ENCODE data around the gene ZNG1A. TPM values are rescaled to one million over a fixed set of nuclear protein-coding genes. Genes with fewer than 3 reads are reported as not detected.
"Not testable (repeated sequence)": the region's sequence is repeated elsewhere in the genome, so short reads cannot be mapped to it uniquely, and the experiment has no call there.

ZNG1A gene
- total RNA-seq: 23.3 and 25.4 TPM in 2 replicates

GRCh38 chr9:178970-179383 lies at the start of gene ZNG1A:
TSS of gene ZNG1A (minus strand) at chr9:179056. CDS start at chr9:178969, 87 bp downstream.
- intact Hi-C loops (cut with micrococcal nuclease): not testable (repeated sequence)

DNA sequence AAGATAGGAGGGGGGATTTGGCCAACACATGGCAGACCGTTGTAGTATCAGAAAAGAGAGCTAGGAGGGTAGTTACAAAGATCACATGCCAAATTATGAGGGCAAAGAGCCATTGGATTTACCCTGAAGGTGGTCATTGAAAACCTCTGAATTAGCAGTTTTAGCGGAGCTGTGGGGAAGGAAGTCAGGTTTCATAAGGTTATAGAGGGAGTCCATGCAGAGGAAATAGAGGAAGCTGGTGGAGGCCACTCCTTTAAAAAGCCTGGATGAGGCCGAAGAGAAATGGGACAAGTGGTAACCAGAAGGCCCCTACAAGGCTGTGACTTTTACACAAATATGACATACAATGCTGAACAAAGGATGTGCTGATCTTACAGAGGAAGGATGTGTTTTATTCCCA lies 49.0 kb upstream of the ZNG1A start:
- intact Hi-C loops (cut with micrococcal nuclease): no loop called here

GRCh38 chr9:224582-225520 lies 46.0 kb upstream of the ZNG1A start:
- intact Hi-C loops (cut with micrococcal nuclease): no loop called here

DNA sequence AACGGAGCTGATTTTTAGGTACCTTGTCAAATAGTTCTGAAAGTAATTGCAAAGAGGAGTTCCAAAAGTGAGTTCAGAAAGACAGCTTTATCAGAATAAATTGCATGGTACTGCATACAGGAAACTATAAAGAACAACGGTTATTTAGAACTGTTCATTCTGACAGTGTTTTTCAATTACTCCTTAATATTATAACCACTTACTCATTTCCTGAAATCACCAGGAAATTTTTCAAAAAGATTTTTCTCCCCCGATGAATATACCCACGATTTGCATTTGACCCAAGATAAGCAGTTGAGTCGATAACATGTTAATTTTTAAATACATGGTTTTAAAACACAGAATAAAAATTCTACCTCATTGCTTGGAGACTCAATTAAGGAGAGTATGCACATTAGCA lies 45.2 kb upstream of the ZNG1A start:
- intact Hi-C loops (cut with micrococcal nuclease): no loop called here

DNA sequence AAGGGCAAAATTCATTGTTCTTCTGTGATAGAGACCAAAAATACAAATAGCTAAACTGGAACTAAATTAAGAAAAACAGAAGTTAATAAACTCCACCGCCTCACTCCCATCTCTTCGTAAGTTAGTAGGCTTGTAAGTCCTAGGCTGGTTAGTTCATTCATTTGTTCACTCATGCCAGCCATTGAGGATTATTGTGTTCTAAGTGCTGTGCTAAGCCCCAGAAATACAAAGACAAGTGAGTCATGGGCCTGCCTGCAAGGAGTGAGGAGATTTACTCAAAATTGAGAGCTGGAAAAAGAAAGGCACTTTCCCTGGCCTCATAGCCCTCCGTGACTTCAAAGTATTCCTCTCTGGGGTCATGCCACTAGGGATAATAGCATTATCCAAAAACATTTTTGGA lies 44.3 kb upstream of the ZNG1A start:
- intact Hi-C loops (cut with micrococcal nuclease): loop anchor here (2.0 kb wide), 1 partner anchor 50 kb away; no protein-coding TSS in a partner anchor

DNA sequence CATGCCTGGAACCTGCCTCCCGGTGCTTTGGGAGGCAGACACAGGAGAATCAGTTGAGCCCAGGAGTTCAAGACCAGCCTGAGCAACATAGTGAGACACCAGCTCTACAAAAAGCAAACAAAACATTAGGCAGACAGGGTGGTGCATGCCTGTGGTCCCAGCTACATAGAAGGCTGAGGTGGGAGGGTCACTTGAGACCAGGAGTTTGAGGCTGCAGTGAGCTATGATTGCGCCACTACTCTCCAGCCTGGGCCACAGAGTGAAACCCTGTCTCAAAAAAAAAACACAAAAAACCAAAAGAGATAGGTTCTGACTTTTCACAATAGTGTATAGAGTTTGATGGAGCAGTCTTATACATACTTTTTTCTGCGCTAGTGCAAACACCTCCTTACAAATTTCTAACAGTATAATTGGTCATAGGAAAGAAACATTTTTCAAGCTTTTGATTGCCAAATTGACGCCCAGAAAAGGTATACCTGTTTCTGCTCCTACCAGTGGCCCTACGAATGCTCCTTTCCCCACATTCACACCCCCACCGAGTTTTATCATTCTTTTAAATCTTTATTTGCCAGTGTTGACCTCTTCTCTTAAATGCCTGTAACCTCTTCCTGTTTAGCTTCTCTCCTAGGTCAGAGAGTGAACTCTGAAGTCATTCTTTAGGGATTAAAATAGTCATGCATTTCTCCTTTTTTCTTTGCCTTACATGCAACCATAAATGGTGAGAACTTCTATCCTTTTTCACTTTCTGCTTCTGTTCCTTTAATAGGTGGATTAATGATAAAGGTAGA lies 43.3 kb upstream of the ZNG1A start:
- intact Hi-C loops (cut with micrococcal nuclease): loop anchor here (2.0 kb wide), 1 partner anchor 51 kb away; no protein-coding TSS in a partner anchor

- intact Hi-C loops (cut with micrococcal nuclease): loop anchor here (5.0 kb wide), 1 partner anchor 32 kb away; no protein-coding TSS in a partner anchor
These were observed 41.0 kb upstream of the ZNG1A start for GRCh38 chr9:219670-220365.

GRCh38 chr9:219036-219435 lies 40.2 kb upstream of the ZNG1A start:
- intact Hi-C loops (cut with micrococcal nuclease): loop anchor here (5.0 kb wide), 1 partner anchor 33 kb away; no protein-coding TSS in a partner anchor

DNA sequence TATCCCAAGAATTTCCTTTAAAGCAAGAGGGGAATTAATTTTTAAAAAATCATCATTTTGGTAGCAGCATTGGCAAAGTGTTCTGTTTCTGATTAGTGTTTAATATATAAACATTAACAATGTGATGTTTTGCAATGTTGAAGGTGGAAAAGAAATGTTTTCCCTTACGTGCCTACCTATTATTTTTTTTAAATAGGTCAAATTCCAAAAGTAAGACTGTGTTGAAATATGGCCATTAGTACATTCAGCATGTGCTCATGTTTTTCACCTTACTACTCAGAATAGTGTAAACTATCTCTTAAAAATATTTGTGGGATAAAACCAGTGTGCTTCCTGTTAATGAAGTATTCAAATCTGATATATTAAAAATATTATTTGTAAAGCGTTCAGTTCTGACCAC lies 39.1 kb upstream of the ZNG1A start:
- intact Hi-C loops (cut with micrococcal nuclease): loop anchor here (5.0 kb wide), 1 partner anchor 34 kb away; no protein-coding TSS in a partner anchor

GRCh38 chr9:216866-217265 lies 38.0 kb upstream of the ZNG1A start:
- intact Hi-C loops (cut with micrococcal nuclease): loop anchor here (5.0 kb wide), 1 partner anchor 35 kb away; no protein-coding TSS in a partner anchor

DNA sequence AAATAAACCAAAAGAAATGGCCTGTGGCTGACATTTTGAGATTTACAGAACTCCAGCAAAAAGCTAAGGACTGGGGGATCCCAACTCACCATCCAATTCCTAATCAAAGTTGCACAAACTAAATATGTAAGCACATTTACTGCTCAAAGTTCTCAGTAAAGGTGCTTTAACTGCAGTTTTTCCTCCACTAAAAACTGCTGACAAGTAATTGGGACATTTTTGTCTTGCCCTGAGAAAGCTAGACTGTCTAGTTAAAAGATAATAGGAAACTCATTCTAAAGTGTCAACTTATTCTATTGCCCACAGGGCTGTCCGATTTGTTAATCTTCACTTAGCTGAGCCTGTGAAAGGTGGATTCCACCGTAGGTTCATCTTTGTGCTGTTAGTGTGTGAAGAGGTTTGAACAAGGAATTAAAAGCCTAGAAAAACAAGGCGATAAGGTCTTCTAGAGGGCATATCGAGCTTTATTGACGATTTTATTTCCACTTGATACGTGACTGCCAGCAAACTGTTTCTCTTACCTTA lies 36.8 kb upstream of the ZNG1A start:
- intact Hi-C loops (cut with micrococcal nuclease): loop anchor here (1.0 to 5.0 kb wide), 3 partner anchors 37 to 67 kb away; no protein-coding TSS in a partner anchor

DNA sequence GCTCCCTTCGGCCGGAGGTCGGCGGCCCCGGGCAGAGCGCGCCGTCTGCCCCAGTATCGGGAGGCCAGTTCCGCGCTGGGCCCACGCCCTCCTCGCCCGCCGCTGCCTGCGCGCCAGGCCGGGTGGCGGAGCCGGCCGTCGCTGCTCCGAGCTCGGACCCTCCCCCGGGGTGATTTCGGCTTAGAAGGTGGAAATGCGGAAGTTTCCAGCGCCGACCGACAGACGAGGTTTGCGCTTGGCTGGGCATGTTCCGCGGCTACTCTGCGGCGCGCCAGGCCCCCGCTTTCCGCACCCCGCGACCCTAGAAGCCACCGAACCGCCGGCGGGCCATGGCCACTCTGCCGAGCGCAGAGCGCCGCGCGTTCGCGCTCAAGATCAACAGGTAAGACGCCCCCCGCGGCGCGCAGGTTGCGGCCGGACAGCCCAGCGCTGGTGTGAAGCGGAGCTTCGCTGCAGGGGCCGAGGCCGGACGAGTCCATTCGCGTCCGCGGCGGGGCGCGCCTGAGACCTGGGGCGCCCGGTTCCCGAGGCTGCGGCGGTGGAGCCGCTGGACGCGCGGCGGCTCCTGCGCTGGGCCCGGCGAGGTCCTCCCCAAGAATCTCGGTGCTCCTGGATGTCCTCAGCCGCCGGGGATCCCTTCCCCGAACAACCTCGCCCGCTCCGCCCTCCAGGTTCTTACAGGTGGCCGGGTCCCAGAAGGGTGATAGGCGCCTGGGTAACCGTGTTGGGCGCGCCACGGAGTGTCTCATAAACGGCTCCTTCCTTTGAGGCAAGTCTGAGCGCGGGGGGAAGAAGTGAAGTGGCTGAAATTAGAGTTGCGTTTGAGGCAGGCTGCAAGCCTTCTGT lies 36.0 kb upstream of the ZNG1A start, which contains the start of gene DOCK8:
TSS of gene DOCK8 (plus strand) at position 218 of the 846 bp plus-strand sequence. CDS start at position 330, 112 bp downstream.
- intact Hi-C loops (cut with micrococcal nuclease): loop anchor here (1.0 to 5.0 kb wide), 3 partner anchors 37 to 68 kb away; no protein-coding TSS in a partner anchor

DNA sequence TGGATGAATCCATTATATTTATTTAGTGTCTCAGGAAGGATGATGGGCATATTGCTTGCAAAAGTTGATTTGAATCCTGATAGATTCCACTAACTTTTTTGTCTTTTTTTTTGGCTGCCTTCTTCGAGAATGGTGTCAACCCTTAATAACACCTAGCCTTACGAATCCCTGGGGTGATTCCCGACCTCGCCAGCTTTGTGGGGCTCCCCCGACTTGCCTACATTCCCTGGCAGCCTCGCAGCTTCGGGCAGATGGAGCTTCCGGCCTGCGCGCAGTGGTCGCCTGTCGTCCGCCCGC lies 35.4 kb upstream of the ZNG1A start:
- intact Hi-C loops (cut with micrococcal nuclease): loop anchor here (2.0 kb wide), 1 partner anchor 69 kb away; no protein-coding TSS in a partner anchor

GRCh38 chr9:213901-214300 lies 35.0 kb upstream of the ZNG1A start:
- intact Hi-C loops (cut with micrococcal nuclease): loop anchor here (2.0 kb wide), 1 partner anchor 69 kb away; no protein-coding TSS in a partner anchor

DNA sequence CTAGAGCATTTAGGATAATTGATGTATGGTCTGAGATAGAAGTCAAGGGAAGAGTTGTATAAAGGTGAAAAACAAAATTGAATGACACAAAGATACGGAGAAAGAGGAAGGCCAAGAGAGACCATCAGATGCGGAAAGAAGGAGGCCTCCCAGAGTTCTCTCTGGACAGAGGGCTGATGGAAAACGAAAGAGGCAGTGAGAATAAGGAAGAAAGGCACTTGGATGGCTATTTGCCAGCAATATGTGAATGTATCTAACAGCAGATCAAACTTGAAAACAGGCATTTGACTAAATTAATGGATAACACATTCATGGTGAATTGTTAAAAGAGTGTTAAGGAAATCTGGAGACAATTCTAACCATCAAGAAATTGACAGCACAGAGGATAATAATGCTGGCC lies 33.4 kb upstream of the ZNG1A start:
- intact Hi-C loops (cut with micrococcal nuclease): no loop called here

GRCh38 chr9:211557-211956 lies 32.7 kb upstream of the ZNG1A start:
- intact Hi-C loops (cut with micrococcal nuclease): no loop called here

DNA sequence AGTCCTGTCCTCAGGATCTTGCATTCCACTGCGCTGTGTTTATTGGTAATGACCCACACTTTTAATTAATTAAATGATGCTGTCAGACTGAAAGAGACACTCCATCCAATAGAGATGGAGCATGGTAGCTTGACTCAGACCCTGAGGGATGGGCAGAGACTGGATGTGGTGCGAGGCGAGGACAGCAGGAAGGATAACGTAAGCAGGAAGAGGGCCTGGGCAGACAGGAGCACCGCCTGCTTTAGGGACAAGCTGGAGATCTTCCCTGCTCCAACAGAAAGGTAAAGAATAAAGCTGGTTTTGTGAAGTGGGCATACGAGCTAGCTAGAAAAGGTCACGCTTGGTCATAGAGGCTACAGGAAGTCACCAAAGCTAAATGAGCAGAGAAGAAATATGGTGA lies 32.2 kb upstream of the ZNG1A start:
- intact Hi-C loops (cut with micrococcal nuclease): no loop called here

DNA sequence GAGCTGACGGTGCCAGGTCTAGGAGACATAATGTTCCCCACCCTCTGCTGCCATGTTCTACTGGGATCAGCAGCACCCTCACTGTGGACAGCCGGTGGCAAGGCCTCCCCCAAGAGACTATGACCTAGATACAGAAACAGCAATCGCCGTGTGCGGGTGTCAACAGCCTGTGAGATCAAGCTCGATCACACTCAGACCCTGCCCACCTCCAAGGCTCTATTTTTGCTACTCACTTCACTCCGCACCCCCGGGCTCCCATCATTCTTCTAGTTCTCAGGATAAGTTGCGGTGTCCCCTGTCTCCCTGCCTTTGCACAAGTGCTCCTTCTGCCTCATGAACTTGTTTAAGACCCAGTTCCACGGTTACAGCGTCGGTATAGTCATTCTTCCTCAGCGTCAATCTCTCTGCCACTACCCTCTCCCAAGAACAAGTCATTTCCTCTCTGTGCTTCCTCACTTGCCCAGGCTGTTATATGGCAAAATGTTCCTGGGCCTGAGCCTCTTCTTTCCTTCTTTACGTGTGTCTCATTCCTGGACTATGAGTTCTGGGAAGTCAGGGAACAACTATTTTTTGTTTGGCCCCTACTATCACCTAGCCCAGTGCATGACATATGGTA lies 30.4 kb upstream of the ZNG1A start:
- intact Hi-C loops (cut with micrococcal nuclease): no loop called here

GRCh38 chr9:206481-206880 lies 27.6 kb upstream of the ZNG1A start:
- intact Hi-C loops (cut with micrococcal nuclease): no loop called here
